Trophoblast cell (in vitro differentiated cells and primary cell): Measurements from ENCODE around the gene TMEM38B.
"Not testable (repeated sequence)": the region's sequence is repeated elsewhere in the genome, so short reads cannot be mapped to it uniquely, and the experiment has no call there.

Experiments used
- DNase-seq, 2 donors: peaks; one replicate each; pipeline ENCODE4 v3.0.0-alpha.2; 2016
- H2AFZ ChIP-seq: 2 replicates; pipeline ENCODE4 v1.6.1; 2013; ENCODE audit warnings: low read length, moderate library complexity, mild to moderate bottlenecking; ENCODE audit not compliant: insufficient read depth, poor library complexity
- H2AK5ac ChIP-seq: 2 replicates; pipeline ENCODE4 v1.6.1; 2013; ENCODE audit warnings: mild to moderate bottlenecking, low read length
- H2BK120ac ChIP-seq: 2 replicates; pipeline ENCODE4 v1.6.1; 2013; ENCODE audit warnings: low read length, mild to moderate bottlenecking, moderate library complexity; ENCODE audit not compliant: insufficient read depth, poor library complexity
- H2BK12ac ChIP-seq: 2 replicates; pipeline ENCODE4 v1.6.1; 2013; ENCODE audit warnings: mild to moderate bottlenecking, low read length, moderate library complexity
- H2BK5ac ChIP-seq: 2 replicates; pipeline ENCODE4 v1.6.1; 2013; ENCODE audit warnings: low read length, low read depth, moderate library complexity, mild to moderate bottlenecking; ENCODE audit not compliant: poor library complexity
- H3K14ac ChIP-seq: 2 replicates; pipeline ENCODE4 v1.6.1; 2013; ENCODE audit warnings: mild to moderate bottlenecking, low read length
- H3K18ac ChIP-seq: 2 replicates; pipeline ENCODE4 v1.6.1; 2013; ENCODE audit warnings: mild to moderate bottlenecking, low read length
- H3K23ac ChIP-seq: 2 replicates; pipeline ENCODE4 v1.6.1; 2013; ENCODE audit warnings: low read length
- H3K27ac ChIP-seq: 2 replicates; pipeline ENCODE4 v1.5.1; 2013; ENCODE audit warnings: low read depth, mild to moderate bottlenecking, inconsistent platforms, low read length, moderate library complexity
- H3K27me3 ChIP-seq: 2 replicates; pipeline ENCODE4 v1.6.1; 2013; ENCODE audit warnings: inconsistent platforms, mild to moderate bottlenecking, low read length, moderate library complexity; ENCODE audit not compliant: insufficient read depth
- H3K36me3 ChIP-seq, 2 experiments: 1 replicate in 1 of 2; 2 replicates in 1 of 2; pipeline ENCODE4 v1.6.1; 2013; ENCODE audit warnings: low read length in 2 of 2, mild to moderate bottlenecking in 2 of 2, moderate library complexity in 1 of 2; ENCODE audit not compliant: insufficient read depth in 2 of 2, control insufficient read depth in 1 of 2
- H3K4ac ChIP-seq: 2 replicates; pipeline ENCODE4 v1.6.1; 2013; ENCODE audit warnings: low read depth, mild to moderate bottlenecking, low read length, moderate library complexity
- H3K4me1 ChIP-seq, 2 experiments: 1 replicate in 1 of 2; 2 replicates in 1 of 2; pipeline ENCODE4 v1.6.1; 2013; ENCODE audit warnings: low read length in 2 of 2, mild to moderate bottlenecking in 2 of 2, moderate library complexity in 1 of 2; ENCODE audit not compliant: insufficient read depth in 2 of 2, control insufficient read depth in 1 of 2
- H3K4me2 ChIP-seq: 2 replicates; pipeline ENCODE4 v1.6.1; 2013; ENCODE audit warnings: inconsistent platforms, mild to moderate bottlenecking, low read length, moderate library complexity
- H3K4me3 ChIP-seq: 2 replicates; pipeline ENCODE4 v1.5.1; 2013; ENCODE audit warnings: mild to moderate bottlenecking, low read depth, low read length, inconsistent platforms
- H3K79me1 ChIP-seq: one replicate; pipeline ENCODE4 v1.6.1; 2013; ENCODE audit warnings: low read length
- H3K79me2 ChIP-seq: 2 replicates; pipeline ENCODE4 v1.6.1; 2013; ENCODE audit warnings: low read length, mild to moderate bottlenecking; ENCODE audit not compliant: control insufficient read depth, insufficient read depth, poor library complexity
- H3K9ac ChIP-seq: 2 replicates; pipeline ENCODE4 v1.6.1; 2013; ENCODE audit warnings: mild to moderate bottlenecking, low read length
- H3K9me3 ChIP-seq: 2 replicates; pipeline ENCODE4 v1.6.1; 2013; ENCODE audit warnings: low read depth, mild to moderate bottlenecking, control low read depth, inconsistent platforms, low read length; ENCODE audit not compliant: insufficient read depth
- H4K12ac ChIP-seq: 2 replicates; pipeline ENCODE4 v1.6.1; 2013; ENCODE audit warnings: low read depth, mild to moderate bottlenecking, low read length, moderate library complexity
- H4K8ac ChIP-seq: 2 replicates; pipeline ENCODE4 v1.6.1; 2013; ENCODE audit warnings: low read depth, mild to moderate bottlenecking, low read length, moderate library complexity
- H4K91ac ChIP-seq: one replicate; pipeline ENCODE4 v1.6.1; 2013; ENCODE audit warnings: low read depth, mild to moderate bottlenecking, low read length, moderate library complexity
- WGBS: extraction: QIAGEN DNeasy Blood & Tissue Kit; methylation state at CpG from one replicate; pipeline ENCODE4 v1.1.7; 2013; ENCODE audit warnings: missing lambda C conversion rate; ENCODE audit not compliant: insufficient read length, insufficient coverage; ENCODE audit errors: extremely low coverage; 5-methylcytosine and 5-hydroxymethylcytosine counted together

TMEM38B gene

GRCh38 chr9:105783495-105783872, 89.1 kb downstream of the TMEM38B start:
- H3K9me3 ChIP-seq, H3K79me2 ChIP-seq, H2AK5ac ChIP-seq, H2AFZ ChIP-seq, H3K27me3 ChIP-seq, H3K18ac ChIP-seq, H2BK5ac ChIP-seq, H4K8ac ChIP-seq, H2BK12ac ChIP-seq, H3K14ac ChIP-seq, H3K4me3 ChIP-seq, H3K4ac ChIP-seq, H3K4me1 ChIP-seq, H3K23ac ChIP-seq, H3K36me3 ChIP-seq, H3K4me2 ChIP-seq, H3K9ac ChIP-seq, H3K27ac ChIP-seq, H3K79me1 ChIP-seq, H4K12ac ChIP-seq, H4K91ac ChIP-seq, H2BK120ac ChIP-seq: not testable (repeated sequence)
- whole genome bisulfite sequencing = no CpG with 5 or more reads among the region's 6 CpGs
- peak in 1 of 2 donors; percentile 36 for DNase-seq

- not testable (repeated sequence) for H3K79me1 ChIP-seq
Observed at GRCh38 chr9:105786796-105787195, 92.5 kb downstream of the TMEM38B start.

GRCh38 chr9:105816202-105816744, 121.9 kb downstream of the TMEM38B start:
- no peaks in the 10 kb centered on the region for H3K4me1 ChIP-seq
- DNase-seq = no peak
- H2AFZ ChIP-seq = no peak overlapping the region
- no peaks in the 10 kb centered on the region for H3K36me3 ChIP-seq
- no peak overlapping the region for H4K8ac ChIP-seq
- H3K9me3 ChIP-seq = no peaks in the 10 kb centered on the region
- H2BK12ac ChIP-seq = no peak overlapping the region
- H3K14ac ChIP-seq = no peak overlapping the region
- no peak overlapping the region for H4K91ac ChIP-seq
- H4K12ac ChIP-seq = no peak overlapping the region
- no peak overlapping the region for H2AK5ac ChIP-seq
- H3K4ac ChIP-seq = no peak overlapping the region
- H3K18ac ChIP-seq = no peak overlapping the region
- H3K9ac ChIP-seq = no peak overlapping the region
- no peaks in the 10 kb centered on the region for H3K79me1 ChIP-seq
- no peaks in the 10 kb centered on the region for H3K79me2 ChIP-seq
- no CpG with 5 or more reads among the region's 3 CpGs for WGBS
- H3K4me2 ChIP-seq = no peak overlapping the region
- no peak overlapping the region for H3K27ac ChIP-seq
- H3K4me3 ChIP-seq = no peak overlapping the region
- no peak overlapping the region for H2BK5ac ChIP-seq
- no peaks in the 10 kb centered on the region for H3K27me3 ChIP-seq
- no peak overlapping the region for H2BK120ac ChIP-seq
- H3K23ac ChIP-seq = no peak overlapping the region

More at GRCh38 chr9:105786796-105787195, 92.5 kb downstream of the TMEM38B start:
- H4K8ac ChIP-seq, H2BK12ac ChIP-seq, H4K91ac ChIP-seq, H3K79me2 ChIP-seq, H2BK120ac ChIP-seq, H3K27me3 ChIP-seq, H3K4me3 ChIP-seq, H3K36me3 ChIP-seq, H2AK5ac ChIP-seq, H3K23ac ChIP-seq, H3K4ac ChIP-seq, H2AFZ ChIP-seq, H3K14ac ChIP-seq, DNase-seq, H3K4me2 ChIP-seq, H4K12ac ChIP-seq, H2BK5ac ChIP-seq, H3K18ac ChIP-seq, H3K9ac ChIP-seq, H3K4me1 ChIP-seq, H3K9me3 ChIP-seq, H3K27ac ChIP-seq: not testable (repeated sequence)
- WGBS = no CpG with 5 or more reads among the region's 2 CpGs

DNA sequence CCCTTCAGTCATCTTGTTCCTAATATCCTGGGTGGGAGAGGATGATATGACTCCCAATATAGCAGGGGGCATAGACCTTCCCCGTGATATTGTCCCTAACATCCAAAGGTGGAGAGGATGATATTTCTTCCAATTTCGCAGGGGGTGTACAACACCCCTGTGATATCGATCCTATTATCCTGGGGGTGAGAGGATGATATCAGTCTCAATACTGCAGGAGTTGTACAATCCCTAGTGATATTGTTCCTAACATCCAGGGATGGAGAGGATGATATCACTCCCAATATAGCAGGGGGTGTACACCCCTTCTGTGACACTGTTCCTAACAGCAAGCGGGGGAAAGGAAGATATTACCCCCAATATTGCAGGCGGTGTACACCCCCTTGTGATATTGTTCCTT, 122.6 kb downstream of the TMEM38B start:
- H3K79me2 ChIP-seq = no peaks in the 10 kb centered on the region
- H3K9me3 ChIP-seq = no peaks in the 10 kb centered on the region
- H3K14ac ChIP-seq = no peak overlapping the region
- no peak overlapping the region for H4K91ac ChIP-seq
- H3K23ac ChIP-seq = no peak overlapping the region
- no peak overlapping the region for H2AK5ac ChIP-seq
- no peaks in the 10 kb centered on the region for H3K27me3 ChIP-seq
- H3K27ac ChIP-seq = no peak overlapping the region
- no peak overlapping the region for H4K12ac ChIP-seq
- H2BK5ac ChIP-seq = no peak overlapping the region
- DNase-seq = no peak
- H3K4me2 ChIP-seq = no peak overlapping the region
- no peak overlapping the region for H3K9ac ChIP-seq
- H3K79me1 ChIP-seq = no peaks in the 10 kb centered on the region
- H3K18ac ChIP-seq = no peak overlapping the region
- no CpG with 5 or more reads among the region's 5 CpGs for WGBS
- H3K4me1 ChIP-seq = no peaks in the 10 kb centered on the region
- H3K4ac ChIP-seq = no peak overlapping the region
- H4K8ac ChIP-seq = no peak overlapping the region
- no peak overlapping the region for H2AFZ ChIP-seq
- H2BK12ac ChIP-seq = no peak overlapping the region
- no peak overlapping the region for H2BK120ac ChIP-seq
- no peaks in the 10 kb centered on the region for H3K36me3 ChIP-seq
- H3K4me3 ChIP-seq = no peak overlapping the region
